NCI-H1436 (cell line): ENCODE results near the gene PHKG1.
"Not testable (repeated sequence)": the region's sequence is repeated elsewhere in the genome, so short reads cannot be mapped to it uniquely, and the experiment has no call there.

Experiments used
- DNase-seq: peaks from one replicate; lab custom pipeline; 2025; lab: John Stamatoyannopoulos, UW

PHKG1 gene

DNA sequence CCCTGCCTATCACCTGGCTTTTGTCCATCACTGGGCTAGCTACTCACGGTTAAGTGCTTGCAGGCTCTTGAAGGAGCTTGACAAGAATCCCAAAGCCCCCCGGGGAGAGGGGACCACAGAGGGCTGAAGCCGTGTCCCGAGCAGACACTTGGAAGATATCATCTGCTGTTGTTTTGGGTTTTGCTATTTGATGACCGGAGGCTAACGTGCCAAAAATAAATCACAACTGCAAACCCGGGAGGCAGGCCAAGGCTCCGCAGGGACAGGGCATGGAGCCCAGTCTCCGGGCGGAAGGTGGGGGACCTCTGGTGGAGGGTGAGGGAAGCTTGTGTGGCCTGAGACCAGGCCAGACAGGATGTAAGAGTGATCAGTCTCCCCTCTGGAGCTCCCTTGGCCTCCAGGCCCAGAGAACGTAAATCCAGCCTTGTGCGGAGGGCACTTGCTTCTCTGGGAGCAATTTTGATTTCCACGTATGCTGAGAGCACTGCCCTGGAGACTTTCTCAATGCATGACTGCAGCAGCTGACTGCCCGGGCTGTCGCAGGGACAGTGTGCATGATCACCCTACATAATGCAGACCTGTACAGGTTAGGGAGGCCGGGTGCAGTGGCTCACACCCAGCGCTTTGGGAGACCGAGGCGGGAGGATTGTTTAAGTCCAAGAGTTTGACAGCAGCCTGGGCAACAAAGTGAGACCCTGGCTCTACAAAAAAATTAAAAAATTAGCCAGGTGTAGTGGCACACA lies at the start of gene PHKG1:
Gene PHKG1, minus strand, starts transcription at position 164 of the 743 bp plus-strand sequence. CDS start 4,011 bp downstream, outside the sequence.
- DNase-seq: no peak

DNA sequence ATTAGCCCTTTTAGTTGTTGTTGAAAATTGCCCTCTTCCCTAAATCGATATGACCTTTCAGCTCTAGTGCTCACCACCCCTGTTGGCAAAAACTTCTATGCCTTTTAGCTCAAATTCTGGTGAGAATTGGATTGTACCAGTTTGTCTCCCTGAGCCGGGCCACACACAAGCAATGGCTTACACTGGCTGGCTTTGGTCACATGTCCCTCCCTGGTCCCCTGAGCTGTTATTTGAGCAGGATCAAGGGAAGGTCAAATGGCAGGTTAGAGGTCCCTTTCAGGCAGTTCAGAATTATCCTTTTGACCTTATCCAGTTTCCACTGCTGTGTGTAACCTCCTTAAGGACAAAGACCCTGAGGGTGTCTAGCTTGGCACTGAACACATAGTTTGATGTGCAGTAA lies 38.3 kb upstream of the PHKG1 start:
- not testable (repeated sequence) for DNase-seq

DNA sequence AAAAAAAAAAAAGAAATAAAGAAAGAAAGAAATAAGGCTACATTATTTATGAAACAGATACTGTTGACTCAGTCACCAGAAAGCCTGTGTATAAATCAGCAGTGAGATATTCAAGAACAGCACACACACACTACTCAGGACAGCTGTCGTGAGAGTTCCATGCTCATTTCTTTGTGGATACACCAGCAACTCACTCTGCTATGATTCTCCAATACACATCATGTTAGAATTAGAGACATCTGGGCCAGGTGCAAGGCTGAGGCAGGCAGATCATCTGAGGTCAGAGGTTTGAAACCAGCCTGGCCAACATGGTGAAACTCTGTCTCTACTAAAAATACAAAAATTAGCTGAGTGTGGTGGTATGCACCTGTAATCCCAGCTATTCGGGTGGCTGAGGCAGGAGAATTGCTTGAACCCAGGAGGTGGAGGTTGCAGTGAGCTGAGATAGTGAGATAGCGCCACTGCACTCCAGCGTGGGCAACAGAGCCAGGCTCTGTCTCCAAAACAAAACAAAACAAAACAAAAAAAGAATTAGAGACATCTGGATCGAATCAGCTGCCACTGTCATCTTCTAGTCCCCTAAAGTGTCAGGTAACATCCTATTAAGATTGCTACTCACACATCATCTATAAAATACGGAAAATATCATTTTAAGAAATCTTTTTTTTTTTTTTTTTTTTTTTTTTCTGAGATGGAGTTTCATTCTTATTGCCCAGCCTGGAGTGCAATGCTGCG lies 34.7 kb upstream of the PHKG1 start:
- no peak for DNase-seq

DNA sequence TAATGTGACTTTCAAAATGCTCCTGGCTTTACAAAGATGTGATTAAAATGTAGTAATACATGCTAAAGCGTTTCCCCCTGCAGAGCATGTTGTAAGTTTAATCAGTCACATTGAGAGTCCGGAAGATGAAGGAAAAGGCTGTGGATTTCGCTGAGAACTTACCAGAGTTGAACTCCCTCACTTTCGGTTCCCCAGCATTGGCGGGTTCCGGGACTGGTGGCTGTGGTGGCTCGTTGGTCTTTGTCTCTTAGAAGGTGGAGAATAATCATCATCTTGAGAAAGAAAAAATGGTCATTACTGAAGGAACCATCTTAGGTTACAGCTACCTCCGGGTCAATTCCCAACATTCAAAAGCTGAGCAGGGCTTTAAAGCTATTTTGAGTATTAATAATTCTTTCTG lies 33.1 kb upstream of the PHKG1 start:
- no peak for DNase-seq

DNA sequence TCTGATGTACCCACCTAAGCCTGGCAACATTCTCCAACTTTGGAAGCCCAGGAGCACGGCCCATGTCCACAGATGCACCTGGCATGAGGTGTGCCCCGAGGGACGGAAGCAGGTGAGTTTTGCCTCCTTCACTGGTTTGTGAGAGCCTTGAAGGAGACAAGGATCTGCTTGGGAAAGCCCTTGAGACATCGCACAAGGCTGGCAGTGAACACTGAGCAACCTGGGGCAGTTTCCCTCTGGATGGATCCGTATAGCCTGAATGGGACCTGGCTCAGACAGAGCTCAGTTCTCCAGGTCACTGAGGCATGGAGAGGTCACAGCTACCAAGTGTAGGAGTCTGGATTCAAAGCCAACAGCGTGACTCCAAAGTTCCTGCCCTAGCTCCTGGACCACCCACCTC lies 32.2 kb upstream of the PHKG1 start:
- DNase-seq: no peak

DNA sequence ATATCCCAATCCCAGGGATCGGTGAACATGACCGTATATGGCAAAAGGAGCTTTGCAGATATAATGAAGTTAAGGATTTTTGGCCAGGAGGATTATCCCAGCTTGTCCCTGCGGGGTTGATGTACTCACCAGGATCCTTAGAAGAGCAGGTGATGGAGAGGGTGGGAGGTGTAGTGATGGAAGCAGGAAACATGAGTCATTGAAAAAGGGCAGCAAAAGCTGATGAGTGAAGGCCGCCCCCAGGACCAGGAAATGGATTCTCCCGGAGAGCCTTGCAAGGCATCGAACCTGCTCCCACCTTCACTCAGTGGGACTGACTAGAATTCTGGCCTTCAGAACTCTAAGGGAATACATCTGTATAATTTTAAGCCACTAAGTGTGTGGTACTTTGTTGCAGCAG lies 28.7 kb upstream of the PHKG1 start:
- no peak for DNase-seq

DNA sequence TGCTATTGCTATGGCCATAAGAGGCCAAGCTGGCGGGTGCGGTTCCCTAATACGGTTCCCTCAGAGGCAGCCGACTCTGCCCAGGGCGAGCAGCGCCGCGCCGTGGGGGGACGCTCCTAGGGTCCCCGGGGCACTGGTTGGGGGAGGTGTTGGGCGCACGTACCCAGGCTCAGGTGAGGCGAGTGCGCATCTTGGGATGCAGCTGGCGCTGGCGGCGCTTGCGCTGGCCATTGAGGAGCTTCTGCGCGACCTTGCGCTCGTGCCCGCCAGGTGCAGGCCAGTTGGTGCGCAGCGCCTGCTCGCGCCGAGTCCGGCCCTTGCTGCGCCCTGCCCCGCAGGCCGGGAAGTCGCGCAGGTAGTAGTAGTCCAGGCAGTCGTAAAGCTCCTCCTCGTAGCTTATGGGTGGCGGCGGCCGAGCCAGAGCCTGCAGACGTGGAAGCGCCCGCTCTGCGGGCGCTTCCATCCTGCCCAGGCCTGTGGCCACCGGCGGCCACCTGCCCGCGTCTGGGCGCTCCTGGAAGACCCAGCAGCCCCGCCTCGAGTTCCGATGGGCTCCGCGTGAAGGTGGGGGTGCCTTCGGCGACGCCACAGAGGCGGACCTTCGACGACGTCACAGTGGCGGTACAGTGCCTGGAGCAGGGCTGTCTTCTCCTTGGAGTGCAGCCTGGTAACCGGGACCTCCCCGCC lies 23.2 kb upstream of the PHKG1 start, which contains the start of gene NUPR2:
Gene NUPR2, minus strand, starts transcription at position 566 of the 687 bp plus-strand sequence. Its CDS starts 103 bp downstream, at position 463.
- no peak for DNase-seq

DNA sequence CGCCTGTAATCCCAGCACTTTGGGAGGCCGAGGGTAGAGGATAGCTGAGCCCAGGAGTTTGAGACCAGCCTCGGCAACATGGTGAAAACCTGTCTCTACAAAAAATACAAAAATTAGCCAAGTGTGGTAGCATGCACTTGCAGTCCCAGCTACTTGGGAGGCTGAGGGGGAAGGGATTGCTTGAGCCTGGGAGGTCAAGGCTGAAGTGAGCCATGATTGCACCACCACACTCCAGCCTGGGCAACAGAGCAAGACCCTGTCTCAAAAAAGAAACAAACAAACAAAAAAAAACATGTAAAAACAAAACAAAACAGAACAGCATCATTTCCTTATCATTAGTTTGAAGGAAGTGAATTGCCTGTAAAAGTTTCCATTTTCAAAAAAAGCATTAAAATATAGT lies 19.5 kb upstream of the PHKG1 start:
- DNase-seq: not testable (repeated sequence)

DNA sequence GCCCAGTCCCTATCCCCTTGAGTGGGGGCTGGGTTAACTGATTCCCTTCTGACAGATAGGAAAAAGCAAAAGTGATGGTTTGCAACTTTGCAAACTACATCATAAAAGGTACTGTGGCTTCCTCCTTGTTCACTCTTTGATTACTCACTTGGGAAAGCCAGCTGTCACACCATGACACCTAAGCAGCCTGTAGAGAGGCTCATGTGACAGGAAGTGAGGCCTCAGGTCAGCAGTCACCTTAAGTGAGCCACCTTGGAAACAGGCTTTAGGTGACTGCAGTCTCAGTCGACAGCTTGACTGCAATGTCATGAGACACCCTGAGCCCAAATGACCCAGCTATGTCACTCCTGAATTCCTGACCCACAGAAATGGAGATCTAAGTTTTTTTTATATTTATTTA lies 17.9 kb upstream of the PHKG1 start:
- no peak for DNase-seq

DNA sequence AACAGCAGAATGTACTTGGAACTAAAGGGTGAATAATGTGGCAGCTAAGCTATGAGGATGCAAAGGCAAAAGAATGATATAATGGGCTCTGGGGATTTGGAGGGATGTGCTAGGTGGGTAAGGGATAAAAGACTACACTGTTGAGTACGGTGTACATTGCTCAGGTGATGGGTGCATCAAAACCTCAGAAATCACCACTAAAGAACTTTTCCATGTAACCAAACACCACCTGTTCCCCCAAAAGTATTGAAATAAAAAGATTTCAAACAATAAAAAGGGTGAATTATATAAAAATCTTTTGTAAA lies 15.2 kb upstream of the PHKG1 start:
- no peak for DNase-seq

DNA sequence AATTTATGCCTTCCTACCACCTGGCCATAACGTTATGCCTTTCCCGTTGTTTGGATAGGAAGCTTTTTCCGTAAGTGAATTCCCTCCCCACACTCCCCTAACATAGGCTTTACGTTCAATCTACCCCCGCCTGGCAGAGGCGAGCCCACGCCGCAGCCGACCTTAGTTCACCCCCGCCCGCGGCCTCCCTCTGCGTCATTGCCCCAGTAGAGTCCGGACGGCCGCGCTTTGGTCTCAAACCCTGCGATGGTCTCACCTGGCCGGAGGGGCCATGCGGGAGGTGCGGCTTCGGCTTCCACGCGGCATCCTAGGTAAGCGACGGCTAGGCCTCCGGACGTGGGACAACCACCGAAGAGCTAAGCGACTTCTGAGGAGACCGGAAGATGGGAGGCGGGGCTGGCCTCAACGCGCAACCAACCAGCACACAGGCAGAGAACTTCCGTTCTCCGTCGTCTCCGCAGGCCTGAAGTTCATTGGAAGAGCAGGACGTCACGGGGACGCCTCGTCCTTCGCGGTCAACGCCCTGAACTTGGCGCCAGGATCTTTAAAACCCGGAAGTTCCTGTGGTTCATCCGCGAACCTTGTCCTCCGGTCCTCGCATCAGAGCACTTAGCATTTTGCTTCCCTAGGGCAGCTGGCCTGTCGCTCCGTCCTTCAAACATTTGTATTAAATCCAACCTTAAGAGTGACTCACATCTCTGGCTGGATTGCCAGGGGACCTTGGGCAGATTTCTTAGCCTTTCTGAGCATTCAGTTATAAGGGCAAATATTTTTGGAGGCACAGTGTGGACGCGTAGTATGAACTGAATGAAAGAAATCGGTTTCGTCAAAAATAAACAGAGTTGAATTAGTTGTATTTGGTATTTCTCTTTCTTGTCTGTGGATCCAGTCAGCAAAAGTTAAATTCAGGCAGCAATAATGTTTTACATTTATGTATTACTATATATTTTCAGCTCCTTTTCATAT lies 13.6 kb upstream of the PHKG1 start, which contains the start of gene CHCHD2:
Gene CHCHD2, minus strand, starts transcription at position 369 of the 966 bp plus-strand sequence. Its CDS starts 63 bp downstream, at position 306.
- DNase-seq: peak; percentile 97

DNA sequence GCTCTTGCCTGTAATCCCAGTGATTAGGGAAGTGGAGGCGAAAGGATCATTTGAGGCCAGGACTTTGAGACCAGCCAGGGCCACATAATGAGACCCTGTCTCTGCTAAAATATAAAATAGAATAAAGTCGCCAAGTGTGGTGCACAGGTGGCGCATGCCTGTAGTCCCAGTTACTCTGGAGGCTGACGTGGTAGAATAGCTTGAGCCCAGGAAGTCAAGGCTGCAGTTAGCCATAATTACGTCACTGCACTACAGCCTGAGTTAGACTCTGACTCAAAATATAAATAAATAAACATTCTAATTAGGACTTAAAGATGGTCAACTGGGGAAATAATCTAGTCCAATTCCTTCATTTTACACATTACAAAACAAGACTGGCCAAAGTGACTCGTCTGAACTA lies 12.8 kb upstream of the PHKG1 start:
- no peak for DNase-seq

DNA sequence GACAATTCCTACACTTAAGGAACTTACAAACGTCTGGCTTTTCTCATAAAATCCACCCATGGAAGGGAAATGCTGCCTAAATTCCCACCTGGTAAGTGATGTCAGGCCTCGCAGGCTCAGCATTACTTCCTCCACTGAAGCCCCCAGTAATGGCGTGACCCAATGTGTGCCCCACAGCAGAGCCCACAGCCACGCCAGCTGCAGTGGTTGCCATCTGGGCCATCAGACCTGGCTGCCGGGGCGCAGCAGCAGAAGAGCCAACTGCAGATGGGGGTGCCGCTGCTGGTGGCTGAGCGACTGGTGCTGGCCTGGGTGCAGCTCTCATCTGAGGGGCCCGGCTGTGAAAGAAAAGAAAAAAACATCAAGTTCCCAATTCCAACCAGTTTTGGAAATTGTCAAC lies 11.4 kb upstream of the PHKG1 start:
- not testable (repeated sequence) for DNase-seq

DNA sequence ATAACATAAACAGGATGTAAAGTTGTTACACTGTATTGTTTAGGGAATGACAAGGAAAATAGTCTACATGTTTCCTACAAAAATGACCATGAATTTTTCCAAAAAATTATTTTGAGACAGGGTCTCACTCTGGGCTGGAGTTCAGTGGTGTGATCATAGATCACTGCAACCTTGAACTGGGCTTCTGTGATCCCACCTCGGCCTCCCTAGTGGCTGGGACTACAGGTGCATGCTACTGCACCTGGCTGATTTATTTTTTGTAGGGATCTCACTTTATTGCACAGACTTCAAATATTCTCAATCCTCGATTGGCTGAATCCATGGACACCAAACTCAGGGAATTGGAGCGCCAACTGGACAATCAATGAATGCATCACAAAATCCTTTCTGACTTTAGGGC lies 6.9 kb upstream of the PHKG1 start:
- DNase-seq: no peak

DNA sequence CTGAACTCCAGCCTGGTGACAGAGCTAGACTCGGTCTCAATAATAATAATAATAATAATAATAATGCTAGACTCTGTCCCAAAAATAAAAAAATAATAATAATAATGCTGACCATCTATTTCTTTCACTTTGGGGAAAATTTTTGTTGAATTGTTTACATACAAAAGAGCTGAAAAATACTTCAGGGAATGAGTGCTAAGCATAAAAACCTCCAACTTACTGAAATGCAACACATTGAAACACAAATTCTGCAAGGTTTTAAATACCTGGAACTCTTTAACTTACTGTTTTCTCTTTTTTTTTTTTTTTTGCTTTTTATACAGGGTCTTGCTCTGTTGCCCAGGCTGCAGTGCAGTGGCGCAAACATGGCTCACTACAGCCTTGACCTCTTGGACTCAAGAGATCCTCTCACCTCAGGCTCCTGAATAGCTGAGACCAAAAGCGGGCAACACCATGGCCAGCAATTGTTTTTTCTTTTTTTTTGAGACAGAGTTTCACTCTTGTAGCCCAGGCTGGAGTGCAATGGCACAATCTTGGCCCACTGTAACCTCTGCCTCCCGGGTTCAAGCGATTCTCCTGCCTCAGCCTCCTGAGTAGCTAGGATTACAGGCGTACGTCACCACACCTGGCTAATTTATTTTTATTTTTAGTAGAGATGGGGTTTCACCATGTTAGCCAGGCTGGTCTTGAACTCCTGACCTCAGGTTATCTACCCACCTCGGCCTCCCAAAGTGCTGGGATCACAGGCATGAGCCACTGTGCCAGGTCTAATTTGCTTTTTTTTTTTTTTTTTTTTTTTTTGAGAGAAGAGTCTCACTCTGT lies 5.6 kb upstream of the PHKG1 start:
- DNase-seq: not testable (repeated sequence)

DNA sequence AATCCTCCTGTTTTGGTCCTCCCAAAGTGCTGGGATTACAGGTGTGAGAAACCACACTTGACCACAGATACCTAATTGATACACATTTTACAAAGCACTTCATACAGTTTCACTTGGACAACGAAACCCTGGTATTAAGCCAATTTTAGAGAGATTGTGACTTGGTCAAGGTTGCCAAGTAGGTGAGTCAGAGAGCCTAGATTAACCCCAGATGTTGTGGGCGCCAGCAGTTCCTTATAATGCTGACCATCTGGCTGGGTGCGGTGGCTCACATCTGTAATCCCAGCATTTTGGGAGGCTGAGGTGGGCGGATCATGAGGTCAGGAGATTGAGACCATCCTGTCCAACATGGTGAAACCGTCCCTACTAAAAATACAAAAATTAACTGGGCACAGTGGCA lies 4.9 kb upstream of the PHKG1 start:
- no peak for DNase-seq

DNA sequence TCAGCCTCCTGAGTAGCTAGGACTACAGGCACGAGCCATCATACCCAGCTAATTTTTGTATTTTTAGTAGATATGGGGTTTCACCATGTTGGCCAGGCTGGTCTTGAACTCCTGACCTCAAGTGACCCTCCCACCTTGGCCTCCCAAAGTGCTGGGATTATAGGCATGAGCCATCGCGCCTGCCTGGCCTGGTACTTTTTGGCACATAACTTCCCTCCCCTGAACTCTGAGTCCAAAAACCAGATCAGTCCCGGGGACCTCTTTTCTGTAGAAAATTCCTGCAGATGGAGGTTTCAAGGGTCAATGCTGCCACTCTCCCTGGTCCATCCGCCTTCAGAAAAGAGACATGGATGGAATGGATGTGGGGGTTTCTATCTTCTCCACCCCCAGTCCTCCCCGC lies 364 bp downstream of the PHKG1 start:
- not testable (repeated sequence) for DNase-seq

DNA sequence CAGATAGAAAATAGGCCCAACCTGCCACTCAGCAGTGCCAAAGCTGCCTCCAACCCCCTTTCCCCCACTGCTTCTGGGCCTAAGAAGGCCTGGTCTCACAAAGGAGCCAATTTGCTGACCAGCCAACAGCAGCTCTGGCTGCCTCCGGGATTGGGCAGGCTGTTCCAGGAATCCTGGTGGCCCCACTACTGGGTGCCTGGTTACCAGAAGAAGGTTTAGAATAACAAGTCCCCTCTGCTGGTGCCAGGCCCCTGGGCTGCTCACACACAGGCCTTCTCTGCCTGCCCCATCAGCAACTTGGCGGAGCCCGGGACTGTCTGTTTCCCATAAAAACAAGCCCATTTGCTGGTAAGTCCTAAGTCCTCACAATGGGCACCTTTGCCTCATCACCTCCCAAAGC lies 1.2 kb downstream of the PHKG1 start:
- no peak for DNase-seq

DNA sequence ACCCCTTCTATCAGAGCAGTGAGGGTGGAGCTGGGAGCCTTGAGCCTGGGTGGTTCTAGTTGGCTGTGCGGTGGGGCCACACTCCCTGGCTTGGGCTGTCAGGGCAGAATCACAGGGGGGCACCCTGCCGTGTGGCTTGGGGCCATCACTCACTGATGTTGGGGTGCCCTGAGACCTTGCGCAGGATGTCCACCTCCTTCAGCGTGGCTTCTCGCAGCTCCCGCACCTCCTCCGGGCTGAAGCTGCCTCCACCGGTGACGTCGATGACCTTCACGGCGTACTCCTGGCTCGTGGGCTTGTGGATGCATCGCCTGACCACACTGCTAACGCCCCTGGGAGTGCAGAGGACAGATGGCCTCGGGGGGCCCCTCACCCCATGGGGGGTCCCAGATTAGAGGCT lies 5.3 kb downstream of the PHKG1 start:
- DNase-seq: no peak

DNA sequence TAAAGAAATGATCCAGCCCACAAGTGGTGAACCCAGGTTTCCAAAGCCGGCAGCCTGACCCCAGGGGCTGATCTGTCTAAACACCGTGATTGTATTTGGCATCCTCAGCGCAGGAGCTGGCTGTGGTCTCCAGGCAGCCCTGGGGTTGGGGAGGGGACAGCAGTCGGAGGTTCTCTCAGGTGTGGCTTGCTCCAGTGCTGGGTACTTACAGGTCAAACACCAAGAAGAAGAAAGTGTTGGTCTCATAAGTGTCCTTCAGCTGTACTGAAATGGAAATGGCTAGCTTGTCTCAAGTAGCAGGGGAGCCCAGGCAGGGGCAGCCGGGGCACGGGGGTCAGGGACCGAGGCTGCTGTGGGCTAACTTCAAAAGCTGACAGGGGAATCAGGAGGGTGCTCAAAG lies 6.0 kb downstream of the PHKG1 start:
- no peak for DNase-seq
